GM12878 (cell line): ENCODE data around the gene XYLB. TPM values are rescaled to one million over a fixed set of nuclear protein-coding genes. Genes with fewer than 3 reads are reported as not detected.

Source experiments
- ATAC-seq: fragments of 200-7000 bp; cut with Tn5 transposase; 3 replicates; pipeline ENCODE4 v1.9.1; 2020; ENCODE audit warnings: mild to moderate bottlenecking, moderate library complexity
- BruUV-seq: library from RNA; stranded (reverse); fragments of 400-500 nt; replicated peaks from 2 replicates; lab custom pipeline; 2021; lab: Mats Ljungman, UMichigan
- CTCF ChIA-PET: fragments of 300-600 bp; sonication (Branson Sonifier 250); formaldehyde crosslinking; extraction: SDS; loops from one replicate; lab custom pipeline; 2021; ENCODE audit warnings: inconsistent platforms; lab: Yijun Ruan, JAX
- POLR2A ChIA-PET: fragments of 350-600 bp; formaldehyde crosslinking; extraction: SDS; loops from one replicate; lab custom pipeline; 2021; ENCODE audit warnings: inconsistent platforms; lab: Charles Lee
- RAD21 ChIA-PET: fragments of 300-600 bp; sonication (Branson Sonifier 250); formaldehyde crosslinking; loops from one replicate; lab custom pipeline; 2023; ENCODE audit warnings: antibody characterized with exemption; ENCODE audit not compliant: unreplicated experiment; lab: Charles Lee
- SMC1A ChIA-PET: fragments of 300-600 bp; sonication (Branson Sonifier 250); formaldehyde crosslinking; loops from one replicate; lab custom pipeline; 2023; ENCODE audit not compliant: unreplicated experiment, uncharacterized antibody; lab: Charles Lee
- DNase-seq: peaks from one replicate; pipeline ENCODE4 v3.0.0-alpha.2; 2011; ENCODE audit warnings: low read depth, low spot score
- FAIRE-seq: peaks from 3 replicates; lab custom pipeline; 2011; peaks lifted over from hg19 to GRCh38; lab: Jason Lieb, UNC
- H2AFZ ChIP-seq: 2 replicates; pipeline ENCODE4 v1.6.0; 2011; ENCODE audit warnings: low read depth, low read length, control low read depth; ENCODE audit not compliant: control insufficient read depth
- H3K27ac ChIP-seq: 2 replicates; pipeline ENCODE4 v1.5.1; 2011; ENCODE audit warnings: control low read depth; ENCODE audit not compliant: control insufficient read depth, insufficient read depth
- H3K27me3 ChIP-seq, 2 experiments: replicated peaks in 1 of 2; 2 replicates each; pipeline versions ENCODE4 v1.6.0 to v1.6.1; 2011; ENCODE audit warnings: low read length in 1 of 2; ENCODE audit not compliant: control insufficient read depth in 2 of 2, insufficient read depth in 2 of 2
- H3K36me3 ChIP-seq, 2 experiments: 2 replicates each; pipeline ENCODE4 v1.5.1; 2011; ENCODE audit warnings: low read length in 1 of 2; ENCODE audit not compliant: control insufficient read depth in 2 of 2, insufficient read depth in 2 of 2
- H3K4me1 ChIP-seq: 2 replicates; pipeline ENCODE4 v1.6.1; 2011; ENCODE audit warnings: mild to moderate bottlenecking, low read length, moderate library complexity, mixed read lengths; ENCODE audit not compliant: control insufficient read depth, insufficient read depth
- H3K4me2 ChIP-seq: 2 replicates; pipeline ENCODE4 v1.6.0; 2011; ENCODE audit warnings: control low read depth; ENCODE audit not compliant: control insufficient read depth, insufficient read depth
- H3K4me3 ChIP-seq: fragments of 200-600 bp; sonication (generic); 2 replicates; pipeline ENCODE4 v1.5.1; 2016
- H3K79me2 ChIP-seq: 2 replicates; pipeline ENCODE4 v1.6.0; 2011; ENCODE audit warnings: low read length; ENCODE audit not compliant: control insufficient read depth, insufficient read depth
- H3K9ac ChIP-seq: 2 replicates; pipeline ENCODE4 v1.8.0; 2011; ENCODE audit warnings: low read length, control low read depth, mixed read lengths; ENCODE audit not compliant: control insufficient read depth, insufficient read depth
- H3K9me3 ChIP-seq: replicated peaks from 3 replicates; pipeline ENCODE4 v1.5.1; 2011; ENCODE audit warnings: mild to moderate bottlenecking, low read length; ENCODE audit not compliant: control insufficient read depth, insufficient read depth
- H4K20me1 ChIP-seq: 2 replicates; pipeline ENCODE4 v1.6.0; 2011; ENCODE audit not compliant: control insufficient read depth, insufficient read depth
- BACH1 ChIP-seq: fragments of 450-650 bp; IDR thresholded peaks from 2 replicates; pipeline ENCODE4 v1.6.1; 2017; ENCODE audit warnings: mild to moderate bottlenecking, borderline replicate concordance
- BHLHE40 ChIP-seq, 2 experiments: fragments of 450-650 bp in 1 of 2; IDR thresholded peaks; 2 replicates each; pipeline ENCODE4 v1.6.1; 2011 to 2017; ENCODE audit warnings: low read depth in 2 of 2, borderline replicate concordance in 1 of 2, improper control_type of control experiment in 1 of 2, low read length in 1 of 2, mild to moderate bottlenecking in 1 of 2
- CBFB ChIP-seq: IDR thresholded peaks from 2 replicates; pipeline ENCODE4 v1.6.1; 2016; ENCODE audit warnings: antibody characterized with exemption, low read depth
- HDAC6 ChIP-seq: fragments of 200-600 bp; sonication (generic); IDR thresholded peaks from one replicate; pipeline ENCODE4 v1.8.0; 2017; ENCODE audit warnings: antibody characterized with exemption; ENCODE audit not compliant: unreplicated experiment
- IKZF2 ChIP-seq, 2 experiments: fragments of 450-650 bp; IDR thresholded peaks; 2 replicates each; pipeline ENCODE4 v1.6.1; 2017; ENCODE audit warnings: mild to moderate bottlenecking in 2 of 2, moderate library complexity in 2 of 2
- JUNB ChIP-seq: IDR thresholded peaks from 2 replicates; pipeline ENCODE4 v1.6.1; 2016; ENCODE audit warnings: antibody characterized with exemption, mild to moderate bottlenecking
- LARP7 ChIP-seq: fragments of 450-650 bp; IDR thresholded peaks from 2 replicates; pipeline ENCODE4 v1.6.1; 2017; ENCODE audit warnings: mild to moderate bottlenecking
- NKRF ChIP-seq: fragments of 450-650 bp; conservative IDR thresholded peaks from 2 replicates; pipeline ENCODE4 v1.6.1; 2017; ENCODE audit warnings: mild to moderate bottlenecking, moderate library complexity
- NRF1 ChIP-seq: conservative IDR thresholded peaks from 2 replicates; pipeline ENCODE4 v1.6.1; 2011; ENCODE audit warnings: mild to moderate bottlenecking, low read depth, low read length, improper control_type of control experiment
- RB1 ChIP-seq: fragments of 450-650 bp; formaldehyde crosslinking; IDR thresholded peaks from 2 replicates; pipeline ENCODE4 v1.6.1; 2017; ENCODE audit warnings: mild to moderate bottlenecking, borderline replicate concordance
- RFX5 ChIP-seq: IDR thresholded peaks from 2 replicates; pipeline ENCODE4 v1.6.1; 2011; ENCODE audit warnings: low read depth, low read length, improper control_type of control experiment
- SIN3A ChIP-seq: IDR thresholded peaks from 2 replicates; pipeline ENCODE4 v1.6.1; 2012; ENCODE audit warnings: low read depth, low read length, improper control_type of control experiment
- SMAD1 ChIP-seq: fragments of 450-650 bp; IDR thresholded peaks from 2 replicates; pipeline ENCODE4 v1.6.1; 2018; ENCODE audit warnings: mild to moderate bottlenecking, low read depth; ENCODE audit not compliant: partially characterized antibody
- ZNF687 ChIP-seq: fragments of 450-650 bp; IDR thresholded peaks from 2 replicates; pipeline ENCODE4 v1.6.1; 2017; ENCODE audit warnings: mild to moderate bottlenecking, moderate library complexity
- WGBS: methylation state at CpG from one replicate; pipeline ENCODE4 v1.1.6; 2016; ENCODE audit warnings: low lambda C conversion rate; ENCODE audit not compliant: insufficient replicate concordance, insufficient coverage; ENCODE audit errors: missing lambda C conversion rate; 5-methylcytosine and 5-hydroxymethylcytosine counted together
- in situ Hi-C: fragments of 300-500 bp; cut with MboI; formaldehyde crosslinking; loops from 9 replicates; pipeline ENCODE4 v1.14.3; 2018; ENCODE audit warnings: mixed read lengths
- intact Hi-C: fragments of 100-400 bp; cut with micrococcal nuclease; formaldehyde crosslinking; loops from one replicate; pipeline ENCODE4 v1.14.2; 2022; ENCODE audit not compliant: unreplicated experiment
- polyA plus RNA-seq, 11 experiments: library from polyadenylated mRNA; depleted of rRNA in 4 of 11; unstranded in 6 of 11; stranded (reverse) in 5 of 11; fragments of >200 nt; fragmentation: Nextera tagmentation in 4 of 11; fragmentation: Illumina TruSeq in 1 of 11; extraction: Ambion mirVana in 4 of 11; extraction: Trizol in 1 of 11; gene quantifications; 1 replicate in 1 of 11; 2 replicates in 10 of 11; pipeline versions ENCODE4 v1.2.1 to v1.2.3, GENCODE V29; 2011 to 2016; ENCODE audit warnings: inconsistent platforms in 2 of 11, missing spikeins in 2 of 11, low read depth in 1 of 11
- total RNA-seq, 4 experiments: library from RNA; depleted of rRNA in 3 of 4; stranded (reverse); fragments of >200 nt in 3 of 4; fragmentation: Illumina TruSeq in 1 of 4; extraction: Trizol in 1 of 4; gene quantifications; 2 replicates each; pipeline versions ENCODE4 v1.2.1 to v1.2.3, GENCODE V29; 2013 to 2021

The XYLB gene
- total and polyA plus RNA-seq, 10 of the 15 experiments (the other 5 are each of a cell fraction or from before 2014, with no cell fraction given), result 0.60 to 6.1 (median 3.5) TPM

GRCh38 chr3:38454178-38454883 lies 107.7 kb downstream of the XYLB start:
- H3K27me3 ChIP-seq, result no peaks in the 10 kb centered on the region; a peak in 1 of 4 replicates
- H3K9me3 ChIP-seq, result no peaks in the 10 kb centered on the region; the same call in 2 of the 3 replicates
- H3K4me1 ChIP-seq, result peaks cover 15% of the 10 kb centered on the region
- in situ Hi-C loops (no loop called here), intact Hi-C loops (no loop called here)
- H3K4me3 ChIP-seq, result peak overlapping the region; percentile 64
- FAIRE-seq, result no peak
- POLR2A ChIA-PET, result no interaction called here
- peak overlapping the region; percentile 67 for H3K9ac ChIP-seq
- H3K4me2 ChIP-seq, result peak overlapping the region; percentile 99
- 1% methylated on average over 65 of the region's 78 CpGs for WGBS
- RAD21 ChIA-PET, result no interaction called here
- CTCF ChIA-PET, result interaction anchor here (1.2 to 2.1 kb wide), 2 partner anchors 108 to 545 kb away, joined by 3 to 9 read pairs; partner anchors contain the start of gene XYLB
- H2AFZ ChIP-seq, result peak overlapping the region; percentile 74
- peaks cover 4% of the 10 kb centered on the region; the same call in 1 of the 2 replicates for H4K20me1 ChIP-seq
- no TSS peak for BruUV-seq
- no peaks in the 10 kb centered on the region; the same call in 1 of the 2 replicates for H3K79me2 ChIP-seq
- ATAC-seq, result peak; percentile 58
- no peak overlapping the region; the same call in 1 of the 2 replicates for H3K27ac ChIP-seq
- H3K36me3 ChIP-seq, result no peaks in the 10 kb centered on the region
- no peak for DNase-seq
- SMC1A ChIA-PET, result no interaction called here
- TF ChIP-seq CBFB (no peak), NRF1 (no peak), LARP7 (peak; percentile 82; the same call in 1 of the 2 replicates), BHLHE40 (IDR thresholded peaks at IDR 0.05; ENCODE audit: borderline replicate concordance in 1 of 2, low read depth in 2 of 2, low read length in 1 of 2) (peak in 1 of 2 experiments; percentile 39; a peak in 1 of 4 replicates), NKRF (0 out of 2 replicates have a peak, but pooled peaks have one; percentile 41), BACH1 (peak; percentile 44; the same call in 1 of the 2 replicates), SIN3A (no peak), IKZF2 (IDR thresholded peaks at IDR 0.05) (no peak), RB1 (peak; percentile 66; the same call in 1 of the 2 replicates), ZNF687 (no peak), JUNB (no peak), SMAD1 (no peak), RFX5 (no peak), HDAC6 (peak; percentile 94)
